NCI-H446 (cell line): ENCODE results near the gene OCA2.

Experiments
- DNase-seq, 2 experiments: peaks; one replicate each; lab custom pipeline; 2025; lab: John Stamatoyannopoulos, UW

The OCA2 gene

GRCh38 chr15:28079313-28079969 is 19.7 kb downstream of the OCA2 start:
- no peak for DNase-seq

DNA sequence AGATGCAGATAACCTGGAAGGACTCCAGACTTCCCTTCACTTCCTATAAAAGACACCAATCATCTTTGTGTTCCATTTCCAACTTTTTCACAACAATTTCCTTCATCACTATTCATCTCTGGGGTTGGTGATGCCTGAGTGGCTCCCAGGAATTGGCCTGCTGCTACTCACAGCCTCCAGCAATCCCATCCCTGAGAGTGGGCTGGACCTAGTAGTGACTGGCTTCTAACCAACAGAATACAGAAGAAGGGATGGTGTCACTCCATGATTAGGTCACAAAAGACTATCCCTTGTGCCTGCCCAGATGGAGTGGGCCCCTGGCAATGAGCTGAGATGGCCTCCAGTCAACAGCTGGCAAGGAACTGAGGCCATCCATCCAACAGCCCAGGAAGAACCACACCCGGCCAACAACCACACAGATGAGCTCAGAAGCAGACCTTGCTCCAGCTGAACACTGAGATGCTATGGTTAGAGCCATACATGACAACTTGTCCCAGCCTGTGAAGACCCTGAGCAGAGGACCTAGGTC is 20.9 kb downstream of the OCA2 start:
- peak; percentile 31 to 75 for DNase-seq

GRCh38 chr15:28075573-28075972 is 23.5 kb downstream of the OCA2 start:
- peak; percentile 28 to 63 for DNase-seq

- no peak for DNase-seq
These were observed 30.2 kb downstream of the OCA2 start for GRCh38 chr15:28068930-28069329.

DNA sequence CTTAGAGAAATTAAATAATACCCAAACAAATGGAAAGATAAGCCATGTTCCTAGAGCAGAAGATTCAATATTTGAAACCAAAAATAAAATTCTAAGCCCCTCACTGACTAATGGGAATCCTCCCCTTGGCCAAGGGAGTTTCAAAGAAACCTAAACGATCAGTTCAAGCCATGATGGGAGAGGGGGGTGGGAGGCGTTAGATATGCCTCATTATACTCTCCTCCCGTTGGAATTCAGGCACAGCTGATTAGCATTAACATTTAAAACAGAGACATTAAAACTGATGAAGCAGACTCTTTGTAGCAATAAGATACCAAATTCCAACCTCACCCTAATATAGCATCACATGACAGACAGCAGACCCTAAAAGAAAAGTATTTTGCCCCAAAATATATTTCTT is 32.9 kb downstream of the OCA2 start:
- DNase-seq = no peak

- DNase-seq = no peak
These were observed 39.1 kb downstream of the OCA2 start for GRCh38 chr15:28060005-28060404.

DNA sequence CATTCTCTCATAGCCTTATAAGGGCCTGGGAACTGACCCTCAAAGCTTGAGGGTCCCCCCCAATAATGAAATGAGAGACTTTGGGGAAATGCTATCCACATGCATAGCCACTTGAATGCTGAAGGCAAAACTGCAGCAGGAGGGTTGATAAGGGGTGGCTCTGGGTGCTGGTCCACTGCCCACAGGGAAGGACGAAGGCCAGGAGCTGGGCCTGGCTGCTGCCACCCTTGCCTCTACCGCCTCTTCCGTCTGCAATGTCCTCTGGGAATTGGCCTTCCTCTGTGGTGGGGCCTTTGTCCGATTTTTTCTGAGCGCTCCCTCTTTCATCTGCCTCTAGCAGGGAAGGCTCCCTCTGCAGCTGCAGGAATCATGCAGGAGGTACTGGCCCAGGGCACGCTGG is 41.0 kb downstream of the OCA2 start:
- DNase-seq = no peak

GRCh38 chr15:28051955-28052633 is 47.0 kb downstream of the OCA2 start:
- DNase-seq = no peak

DNA sequence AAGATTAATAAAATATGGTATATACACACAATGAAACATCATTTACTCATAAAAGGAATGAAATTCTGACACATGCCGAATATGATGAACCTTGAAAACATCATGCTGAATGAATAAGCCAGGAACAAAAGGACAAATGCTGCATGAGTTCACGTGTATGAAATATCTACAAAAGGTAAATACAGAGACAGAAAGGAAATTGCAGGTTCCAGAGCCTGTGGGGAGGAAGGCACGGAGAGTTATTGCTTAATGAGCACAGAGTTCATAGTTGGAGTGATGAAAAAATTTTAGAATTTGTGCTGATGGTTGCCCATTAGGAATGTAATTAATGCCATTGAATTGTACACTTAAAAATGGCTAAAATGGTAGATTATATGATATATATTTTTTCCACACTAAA is 49.5 kb downstream of the OCA2 start:
- DNase-seq = no peak

DNA sequence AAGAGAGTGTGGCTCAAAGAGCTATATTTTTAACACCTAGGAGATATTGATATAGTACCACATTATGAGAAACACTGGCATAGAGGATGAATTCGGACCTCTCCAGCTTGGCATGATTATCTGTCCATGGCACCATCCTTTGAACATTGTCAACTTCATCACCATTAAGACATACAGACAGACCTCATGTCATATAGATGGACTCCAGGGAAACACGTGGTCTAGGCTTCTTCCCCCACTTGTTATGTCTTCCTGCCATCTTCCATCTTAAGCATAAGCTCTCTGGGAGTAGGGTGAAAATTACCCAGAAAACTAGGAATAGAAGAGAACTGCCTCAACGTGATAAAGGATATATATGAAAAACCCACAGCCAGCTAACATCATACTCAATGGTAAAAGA is 51.8 kb downstream of the OCA2 start:
- DNase-seq = no peak

- DNase-seq = no peak
These were observed 54.9 kb downstream of the OCA2 start for GRCh38 chr15:28044121-28044672.

- peak; percentile 28 to 61 for DNase-seq
These were observed 55.4 kb downstream of the OCA2 start for GRCh38 chr15:28043691-28044091.

GRCh38 chr15:28037969-28038590 is 61.0 kb downstream of the OCA2 start:
- peak in 1 of 2 experiments; percentile 24 for DNase-seq

DNA sequence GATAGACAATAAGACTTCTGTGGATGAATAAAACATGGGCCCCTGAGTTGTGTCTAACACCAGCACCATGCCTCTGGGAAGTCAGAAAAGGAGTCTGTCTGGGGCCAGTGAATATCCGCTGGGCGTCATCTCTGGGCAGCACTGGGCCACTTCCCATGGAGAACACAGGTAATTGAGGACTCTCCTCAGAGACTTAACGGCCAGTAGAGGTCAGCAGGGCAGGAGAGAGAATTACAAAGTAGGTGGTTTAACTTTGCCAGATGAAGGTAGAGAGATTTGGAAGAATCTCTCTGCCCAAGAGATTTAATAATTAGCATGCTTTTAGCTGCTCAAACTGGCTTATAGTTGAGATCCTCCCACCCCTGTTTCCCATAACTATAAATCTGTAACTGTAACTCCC is 65.7 kb downstream of the OCA2 start:
- no peak for DNase-seq

DNA sequence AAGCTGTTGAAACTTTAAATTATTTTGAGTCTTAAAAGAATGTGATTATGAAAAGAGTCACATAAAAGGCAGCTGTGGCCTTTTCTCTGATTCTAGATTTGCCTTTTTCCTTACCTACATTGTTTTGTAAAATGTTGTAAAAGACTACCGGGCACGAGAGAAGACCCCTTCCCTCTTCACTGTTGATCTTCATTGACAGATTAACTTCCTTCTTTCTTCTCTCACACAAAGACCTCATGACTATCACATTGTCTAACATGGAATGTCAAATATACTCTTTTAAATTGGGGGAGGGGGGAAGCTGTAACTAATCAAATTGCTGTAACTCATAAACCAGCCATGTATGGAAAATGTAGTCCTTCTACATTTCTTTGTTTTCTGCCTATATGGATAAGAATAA is 68.3 kb downstream of the OCA2 start:
- DNase-seq = no peak

GRCh38 chr15:28027714-28028076 is 71.4 kb downstream of the OCA2 start:
- DNase-seq = no peak

- DNase-seq = no peak
These were observed 72.1 kb downstream of the OCA2 start for GRCh38 chr15:28026764-28027713.

DNA sequence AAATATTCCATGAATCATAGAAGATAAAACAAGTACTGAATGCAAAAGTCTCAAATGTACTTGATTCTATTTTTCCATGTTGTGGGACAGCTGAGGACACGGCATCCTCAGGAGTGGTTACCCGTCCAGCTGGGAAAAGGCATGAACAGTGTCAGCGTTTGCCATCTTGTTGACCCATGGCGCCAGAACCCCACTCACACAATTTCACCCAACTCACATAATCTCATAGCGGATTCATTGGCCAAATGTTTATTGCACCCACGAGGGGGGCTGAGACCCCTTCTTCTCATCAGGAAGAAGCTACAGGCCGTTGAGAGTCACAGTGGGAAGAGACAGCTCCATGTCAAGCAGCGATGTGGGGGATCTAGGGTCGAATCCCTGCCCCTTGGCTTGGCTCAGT is 72.9 kb downstream of the OCA2 start:
- DNase-seq = no peak

GRCh38 chr15:28025413-28025812 is 73.7 kb downstream of the OCA2 start:
- no peak for DNase-seq

DNA sequence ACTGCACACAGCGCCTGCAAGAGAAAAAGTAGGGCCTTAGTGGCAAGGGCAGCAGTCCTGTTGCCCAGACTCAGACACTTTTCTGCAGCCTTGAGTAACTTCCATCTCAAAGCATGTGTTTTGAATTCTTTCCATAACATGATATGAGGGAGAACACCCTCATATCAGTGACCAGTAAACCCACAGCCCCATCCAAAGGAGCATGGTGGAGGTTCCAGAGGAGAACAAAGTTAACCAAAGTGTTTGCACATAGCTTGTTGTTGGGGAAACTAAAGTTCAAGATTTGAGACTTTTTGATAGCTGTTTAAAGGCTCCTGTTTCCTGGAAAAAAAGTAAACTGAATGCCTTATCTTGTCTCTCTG is 74.2 kb downstream of the OCA2 start:
- DNase-seq = no peak

GRCh38 chr15:28023933-28024888 is 74.9 kb downstream of the OCA2 start:
- no peak for DNase-seq
